ENCODE results near the gene DSE. TPM values are rescaled to one million over a fixed set of nuclear protein-coding genes. Genes with fewer than 3 reads are reported as not detected.
A peak's percentile ranks its signal among the peaks of the same experiment; 100 is the strongest.

DSE gene
- polyA plus RNA-seq, 3 donors = 14.6 to 36.5 (median 28.4) TPM

DNA sequence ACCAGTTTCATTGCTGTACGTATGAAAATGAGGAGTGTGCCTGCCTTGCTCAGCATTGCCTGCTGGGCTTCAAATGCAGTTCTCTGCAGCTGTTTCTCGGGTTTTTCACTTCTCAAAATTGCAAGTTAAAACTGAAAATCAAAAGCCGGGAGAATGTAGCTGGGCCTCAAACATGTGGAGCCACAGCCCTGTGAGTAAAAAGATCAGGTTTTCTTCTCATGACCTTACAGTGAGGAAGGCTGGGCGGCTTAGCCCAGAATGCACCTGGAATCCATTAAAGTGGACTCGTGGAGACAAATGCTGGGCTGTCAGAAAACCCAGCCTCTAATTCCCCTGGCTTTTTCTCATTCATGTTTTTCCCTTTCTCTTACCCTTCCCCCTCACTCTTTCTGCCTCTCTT lies 34.4 kb downstream of the DSE start:
- Histone ChIP-seq H3K27ac (ENCODE audit: low read depth in 1 of 2, low read length in 2 of 2) (peak overlapping the region; percentile 36 to 61), H2AFZ (ENCODE audit: insufficient read depth, low read depth, low read length, poor library complexity, severe bottlenecking) (no peak overlapping the region), H3K79me2 (ENCODE audit: insufficient read depth, low read length) (peaks cover 17% of the 10 kb centered on the region), H3K4me1 (ENCODE audit: control insufficient read depth in 1 of 2, insufficient read depth in 2 of 2, low read length in 2 of 2) (peaks cover 28 to 32% of the 10 kb centered on the region in 2 donors), H3K4me2 (replicated peaks; ENCODE audit: extremely low read depth, low read length, poor library complexity, severe bottlenecking) (peak overlapping the region; percentile 25), H3K27me3 (ENCODE audit: control insufficient read depth in 2 of 2, insufficient read depth in 2 of 2, low read length in 2 of 2) (no peaks in the 10 kb centered on the region), H3K36me3 (replicated peaks in 1 of 2; ENCODE audit: control insufficient read depth in 1 of 2, insufficient read depth in 2 of 2, low read length in 2 of 2) (peaks cover 3 to 8% of the 10 kb centered on the region in 2 donors), H3K9ac (ENCODE audit: insufficient read depth, low read length, poor library complexity, severe bottlenecking) (no peak overlapping the region), H3K9me3 (replicated peaks in 1 of 2; ENCODE audit: control insufficient read depth in 1 of 2, insufficient read depth in 1 of 2, low read length in 2 of 2) (no peaks in the 10 kb centered on the region), H3K4me3 (replicated peaks in 1 of 3; ENCODE audit: low read depth in 2 of 3, low read length in 3 of 3) (no peak overlapping the region), H4K20me1 (ENCODE audit: insufficient read depth, low read length) (peaks cover 46% of the 10 kb centered on the region)
- Mint-ChIP-seq H3K4me3 (peak overlapping the region; percentile 28 to 39), H3K9me3 (no peaks in the 10 kb centered on the region), H3K27me3 (ENCODE audit: low read depth in 3 of 3) (no peaks in the 10 kb centered on the region), H3K36me3 (peaks cover 15 to 17% of the 10 kb centered on the region in 2 donors), H3K4me1 (peaks cover 43% of the 10 kb centered on the region), H3K27ac (peak overlapping the region; percentile 36 to 78 (median 70))
- WGBS (ENCODE audit: insufficient coverage) = 6% methylated on average over 3 of the region's 5 CpGs
- TF ChIP-seq, protein P1, sequence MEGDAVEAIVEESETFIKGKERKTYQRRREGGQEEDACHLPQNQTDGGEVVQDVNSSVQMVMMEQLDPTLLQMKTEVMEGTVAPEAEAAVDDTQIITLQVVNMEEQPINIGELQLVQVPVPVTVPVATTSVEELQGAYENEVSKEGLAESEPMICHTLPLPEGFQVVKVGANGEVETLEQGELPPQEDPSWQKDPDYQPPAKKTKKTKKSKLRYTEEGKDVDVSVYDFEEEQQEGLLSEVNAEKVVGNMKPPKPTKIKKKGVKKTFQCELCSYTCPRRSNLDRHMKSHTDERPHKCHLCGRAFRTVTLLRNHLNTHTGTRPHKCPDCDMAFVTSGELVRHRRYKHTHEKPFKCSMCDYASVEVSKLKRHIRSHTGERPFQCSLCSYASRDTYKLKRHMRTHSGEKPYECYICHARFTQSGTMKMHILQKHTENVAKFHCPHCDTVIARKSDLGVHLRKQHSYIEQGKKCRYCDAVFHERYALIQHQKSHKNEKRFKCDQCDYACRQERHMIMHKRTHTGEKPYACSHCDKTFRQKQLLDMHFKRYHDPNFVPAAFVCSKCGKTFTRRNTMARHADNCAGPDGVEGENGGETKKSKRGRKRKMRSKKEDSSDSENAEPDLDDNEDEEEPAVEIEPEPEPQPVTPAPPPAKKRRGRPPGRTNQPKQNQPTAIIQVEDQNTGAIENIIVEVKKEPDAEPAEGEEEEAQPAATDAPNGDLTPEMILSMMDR (IDR thresholded peaks at IDR 0.05) = no peak
- no peak for DNase-seq
- intact Hi-C loops (cut with micrococcal nuclease) = loop anchor here in 1 of 2 donors (5.0 kb wide), 1 partner anchor 33 kb away; the partner anchor contains the start of gene DSE

DNA sequence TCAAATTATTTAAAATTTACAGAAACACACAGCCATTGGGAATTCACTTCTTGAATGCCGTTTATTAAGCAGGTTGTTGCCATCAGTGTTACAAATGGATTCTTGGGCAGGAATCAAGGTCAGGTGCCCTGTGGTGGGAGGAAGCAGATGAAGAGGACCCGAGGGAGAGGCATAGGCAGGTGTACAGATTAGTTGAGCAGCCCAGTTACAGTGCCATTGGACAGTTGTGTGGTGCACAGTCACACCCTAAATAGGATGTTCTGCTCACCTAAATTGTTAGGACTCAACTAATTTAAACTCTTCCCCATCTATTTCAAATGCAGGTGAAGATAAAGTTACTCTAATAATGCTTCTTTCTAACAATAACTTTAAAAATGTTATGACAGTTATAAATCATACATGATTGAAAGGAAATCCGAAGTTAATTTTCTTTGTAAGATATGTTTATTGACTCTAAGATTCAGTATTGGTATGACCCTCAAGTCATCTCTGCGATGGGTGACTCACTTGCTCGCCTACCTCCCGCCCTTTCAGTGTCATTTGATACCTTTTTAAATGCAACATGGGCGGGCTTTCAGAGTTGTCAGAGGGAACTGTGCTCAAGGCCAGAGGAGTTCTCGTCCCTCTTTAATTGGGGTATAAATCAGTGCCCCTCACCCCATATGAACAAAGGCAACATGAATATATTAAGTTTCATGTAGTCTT lies 35.1 kb downstream of the DSE start:
- H3K4me3 Mint-ChIP-seq = no peak overlapping the region
- H3K27ac Mint-ChIP-seq = peak overlapping the region in 3 of 7 donors; percentile 67 to 75 (median 70)
- peak overlapping the region; percentile 25 for H3K4me2 ChIP-seq (replicated peaks; ENCODE audit: extremely low read depth, low read length, poor library complexity, severe bottlenecking)
- H4K20me1 ChIP-seq (ENCODE audit: insufficient read depth, low read length) = peaks cover 47% of the 10 kb centered on the region
- intact Hi-C loops (cut with micrococcal nuclease) = loop anchor here in 1 of 2 donors (5.0 kb wide), 1 partner anchor 34 kb away; the partner anchor contains the start of gene DSE
- H3K4me3 ChIP-seq (replicated peaks in 1 of 3; ENCODE audit: low read depth in 2 of 3, low read length in 3 of 3) = no peak overlapping the region
- H3K9me3 Mint-ChIP-seq = no peaks in the 10 kb centered on the region
- H2AFZ ChIP-seq (ENCODE audit: insufficient read depth, low read depth, low read length, poor library complexity, severe bottlenecking) = no peak overlapping the region
- peak overlapping the region in 1 of 2 donors; percentile 61 for H3K27ac ChIP-seq (ENCODE audit: low read depth in 1 of 2, low read length in 2 of 2)
- H3K36me3 ChIP-seq (replicated peaks in 1 of 2; ENCODE audit: control insufficient read depth in 1 of 2, insufficient read depth in 2 of 2, low read length in 2 of 2) = peaks cover 1 to 3% of the 10 kb centered on the region in 2 donors
- peaks cover 0 to 1% (median 0%) of the 10 kb centered on the region in 3 donors for H3K27me3 Mint-ChIP-seq (ENCODE audit: low read depth in 3 of 3)
- H3K9ac ChIP-seq (ENCODE audit: insufficient read depth, low read length, poor library complexity, severe bottlenecking) = no peak overlapping the region
- H3K79me2 ChIP-seq (ENCODE audit: insufficient read depth, low read length) = peaks cover 17% of the 10 kb centered on the region
- DNase-seq = no peak
- TF ChIP-seq, protein P1 (IDR thresholded peaks at IDR 0.05) = no peak
- no peaks in the 10 kb centered on the region for H3K9me3 ChIP-seq (replicated peaks in 1 of 2; ENCODE audit: control insufficient read depth in 1 of 2, insufficient read depth in 1 of 2, low read length in 2 of 2)
- peaks cover 34 to 39% of the 10 kb centered on the region in 2 donors for H3K4me1 ChIP-seq (ENCODE audit: control insufficient read depth in 1 of 2, insufficient read depth in 2 of 2, low read length in 2 of 2)
- 92% methylated on average over 4 of the region's 8 CpGs for WGBS (ENCODE audit: insufficient coverage)
- no peaks in the 10 kb centered on the region for H3K27me3 ChIP-seq (ENCODE audit: control insufficient read depth in 2 of 2, insufficient read depth in 2 of 2, low read length in 2 of 2)
- peaks cover 50% of the 10 kb centered on the region for H3K4me1 Mint-ChIP-seq
- peaks cover 12 to 13% of the 10 kb centered on the region in 2 donors for H3K36me3 Mint-ChIP-seq
